Astrocyte of the spinal cord (primary cell): ENCODE measurements around the gene RPL39.
"Not testable (repeated sequence)": the region's sequence is repeated elsewhere in the genome, so short reads cannot be mapped to it uniquely, and the experiment has no call there.

Source experiments
- DNase-seq: peaks from one replicate; pipeline ENCODE4 v3.0.0; 2011; ENCODE audit warnings: low read depth, low spot score
- H3K4me3 ChIP-seq: 2 replicates; pipeline ENCODE4 v1.5.1; 2011; ENCODE audit warnings: low read depth, mild to moderate bottlenecking, low read length, moderate library complexity
- in situ Hi-C: cut with HindIII; loops from 2 replicates; pipeline ENCODE4 v1.10.0; 2017; ENCODE audit warnings: low sequenced_read_pairs
- TF ChIP-seq, protein P1 (sequence below): IDR thresholded peaks from 2 replicates; pipeline ENCODE4 v1.5.1; 2012; ENCODE audit warnings: low read depth, mild to moderate bottlenecking, low read length, inconsistent platforms

RPL39 gene

DNA sequence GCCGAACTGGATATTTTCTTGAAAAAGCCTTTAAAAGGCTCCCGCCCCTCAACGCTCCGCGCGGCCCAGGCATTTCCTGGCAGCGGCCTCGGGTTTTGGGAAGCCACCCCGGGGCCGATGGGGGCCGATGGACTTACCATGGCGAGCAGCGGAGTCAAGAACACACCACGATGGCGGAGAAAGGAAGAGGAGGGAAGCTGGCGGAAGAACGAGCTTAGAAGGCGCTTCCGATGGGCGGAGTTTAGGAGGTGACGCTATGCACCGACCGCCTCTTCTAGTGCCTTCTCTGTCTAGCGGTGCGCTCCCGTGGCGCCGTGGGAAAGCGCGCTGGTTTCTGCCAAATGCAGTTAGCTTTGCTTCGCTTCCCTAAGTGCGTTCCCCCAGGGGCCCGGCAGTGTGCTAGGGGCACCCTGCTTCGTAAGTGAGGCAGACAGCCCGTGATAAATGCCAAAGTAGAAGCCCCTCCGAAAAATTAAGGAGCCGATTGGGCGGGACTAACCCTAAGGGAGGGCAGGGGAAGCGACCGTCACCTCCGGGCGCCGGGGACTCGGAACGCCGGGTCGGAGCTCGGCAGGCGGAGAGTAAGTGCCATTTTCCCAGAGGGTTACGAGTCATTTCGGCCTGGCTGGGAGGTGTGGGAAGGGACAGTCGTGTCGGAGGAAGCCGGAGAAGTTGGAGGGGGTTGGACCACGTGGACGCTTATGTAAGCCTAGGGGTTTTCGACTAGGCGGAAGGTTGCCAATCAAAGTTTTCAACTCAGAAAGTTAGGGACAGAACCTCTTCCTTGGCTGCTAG lies at the start of gene RPL39:
RPL39 (minus strand) TSS at position 194 of the 795 bp plus-strand sequence; CDS start at position 140, 54 bp downstream.
- TF ChIP-seq, protein P1, sequence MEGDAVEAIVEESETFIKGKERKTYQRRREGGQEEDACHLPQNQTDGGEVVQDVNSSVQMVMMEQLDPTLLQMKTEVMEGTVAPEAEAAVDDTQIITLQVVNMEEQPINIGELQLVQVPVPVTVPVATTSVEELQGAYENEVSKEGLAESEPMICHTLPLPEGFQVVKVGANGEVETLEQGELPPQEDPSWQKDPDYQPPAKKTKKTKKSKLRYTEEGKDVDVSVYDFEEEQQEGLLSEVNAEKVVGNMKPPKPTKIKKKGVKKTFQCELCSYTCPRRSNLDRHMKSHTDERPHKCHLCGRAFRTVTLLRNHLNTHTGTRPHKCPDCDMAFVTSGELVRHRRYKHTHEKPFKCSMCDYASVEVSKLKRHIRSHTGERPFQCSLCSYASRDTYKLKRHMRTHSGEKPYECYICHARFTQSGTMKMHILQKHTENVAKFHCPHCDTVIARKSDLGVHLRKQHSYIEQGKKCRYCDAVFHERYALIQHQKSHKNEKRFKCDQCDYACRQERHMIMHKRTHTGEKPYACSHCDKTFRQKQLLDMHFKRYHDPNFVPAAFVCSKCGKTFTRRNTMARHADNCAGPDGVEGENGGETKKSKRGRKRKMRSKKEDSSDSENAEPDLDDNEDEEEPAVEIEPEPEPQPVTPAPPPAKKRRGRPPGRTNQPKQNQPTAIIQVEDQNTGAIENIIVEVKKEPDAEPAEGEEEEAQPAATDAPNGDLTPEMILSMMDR: no peak
- DNase-seq: peak; percentile 91
- H3K4me3 ChIP-seq: peak within 1 kb of the TSS; percentile 81
- in situ Hi-C loops: no loop called here

DNA sequence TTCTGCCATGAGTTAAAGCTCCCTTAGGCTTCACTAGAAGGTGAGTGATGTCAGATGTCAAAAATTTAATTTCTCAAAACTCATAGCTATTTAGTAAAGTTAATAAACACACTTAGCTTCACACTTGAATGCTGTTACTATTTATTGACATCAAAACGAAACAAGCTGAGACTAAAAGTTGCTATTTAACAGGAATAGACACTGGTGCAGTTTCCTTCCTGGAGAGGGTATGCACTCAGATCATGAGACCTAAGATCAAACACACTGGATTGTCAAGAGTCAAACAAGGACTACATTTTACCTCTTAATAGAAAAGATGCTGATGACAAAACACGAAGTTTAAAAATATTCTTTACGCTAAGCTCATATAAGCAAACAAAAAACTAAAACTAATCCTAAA lies 42.5 kb upstream of the RPL39 start:
- in situ Hi-C loops: no loop called here
- TF ChIP-seq, protein P1: no peak
- H3K4me3 ChIP-seq: no peak overlapping the region
- DNase-seq: no peak

DNA sequence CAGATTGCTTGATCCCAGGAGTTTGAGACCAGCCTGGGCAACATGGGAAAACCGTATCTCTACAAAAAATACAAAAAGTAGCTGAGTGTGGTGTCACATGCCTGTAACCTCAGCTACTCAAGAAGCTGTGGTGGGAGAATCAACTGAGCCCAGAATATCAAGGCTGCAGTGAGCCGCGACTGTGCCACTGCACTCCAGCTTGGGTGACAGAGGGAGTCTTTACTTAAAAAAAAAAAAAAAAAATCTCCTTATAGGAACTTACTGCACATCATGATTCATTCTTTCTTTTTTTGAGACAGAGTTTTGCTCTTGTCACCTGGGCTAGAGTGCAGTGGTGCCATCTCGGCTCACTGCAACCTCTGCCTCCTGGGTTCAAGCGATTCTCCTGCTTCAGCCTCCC lies 37.0 kb upstream of the RPL39 start:
- no peak for DNase-seq
- in situ Hi-C loops: no loop called here

DNA sequence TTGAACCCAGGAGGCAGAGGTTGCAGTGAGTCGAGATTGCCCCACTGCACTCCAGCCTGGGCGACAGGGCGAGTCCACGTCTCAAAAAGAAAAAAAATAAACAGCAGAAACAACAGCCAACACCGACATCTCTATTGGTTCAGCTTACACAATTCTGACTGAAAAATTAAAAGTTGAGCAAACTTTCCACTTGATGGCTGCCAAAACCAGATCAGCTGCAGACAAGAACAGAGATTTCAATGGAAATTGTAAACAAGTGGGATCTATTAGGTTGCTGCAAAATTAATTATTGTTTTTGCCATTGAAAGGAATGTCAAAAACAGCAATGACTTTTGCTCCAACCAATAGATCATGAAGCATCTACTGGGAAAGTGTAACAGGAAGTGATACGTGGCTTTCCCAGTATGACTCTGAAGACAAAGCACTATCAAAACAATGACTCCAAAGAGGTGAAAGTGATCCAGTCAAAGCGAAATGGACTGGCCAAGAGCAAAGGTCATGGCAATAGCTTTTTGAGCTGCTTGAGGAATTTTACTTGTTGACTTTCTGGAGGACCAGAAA lies 35.0 kb upstream of the RPL39 start:
- in situ Hi-C loops: no loop called here
- H3K4me3 ChIP-seq: no peak overlapping the region
- TF ChIP-seq, protein P1: no peak
- DNase-seq: peak; percentile 20

More for the DNA sequence above, 37.0 kb upstream of the RPL39 start:
- TF ChIP-seq, protein P1: no peak
- H3K4me3 ChIP-seq: no peak overlapping the region

DNA sequence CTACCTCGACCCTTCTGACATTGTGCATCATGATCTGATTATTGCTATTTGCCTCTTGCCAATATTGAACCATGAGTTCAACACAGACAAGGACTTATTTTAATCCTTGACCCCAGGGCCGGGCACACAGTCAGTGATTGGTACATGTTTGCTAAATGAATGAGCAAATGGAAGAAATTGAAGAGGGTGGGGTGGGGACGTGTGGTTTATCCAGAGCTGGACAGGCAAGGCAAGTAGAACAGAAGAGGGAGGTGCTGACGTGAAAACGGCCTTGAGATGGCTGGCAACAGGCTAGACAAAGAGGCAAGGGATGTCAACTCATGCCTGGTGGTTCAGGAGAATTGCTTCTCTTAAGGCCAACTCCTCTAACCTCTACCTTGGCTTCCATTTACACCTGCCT lies 32.8 kb upstream of the RPL39 start:
- DNase-seq, in situ Hi-C loops, H3K4me3 ChIP-seq: not testable (repeated sequence)

DNA sequence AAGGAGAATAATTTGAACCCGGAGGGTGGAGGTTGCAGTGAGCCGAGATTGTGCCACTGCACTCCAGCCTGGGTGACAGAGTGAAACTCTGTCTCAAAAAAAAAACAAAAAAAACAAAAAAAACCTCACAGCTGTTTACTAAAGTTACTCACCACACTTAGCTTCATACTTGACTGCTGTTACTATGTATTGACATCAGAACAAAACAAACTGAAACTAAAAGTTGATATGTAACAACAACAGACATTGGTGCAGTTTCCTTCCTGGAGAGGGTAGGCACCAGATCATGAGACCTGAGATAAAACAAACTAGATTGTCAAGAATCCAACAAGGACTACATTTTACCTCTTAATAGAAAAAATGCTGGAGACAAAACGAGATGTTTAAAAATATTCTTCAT lies 30.3 kb upstream of the RPL39 start:
- in situ Hi-C loops: not testable (repeated sequence)

DNA sequence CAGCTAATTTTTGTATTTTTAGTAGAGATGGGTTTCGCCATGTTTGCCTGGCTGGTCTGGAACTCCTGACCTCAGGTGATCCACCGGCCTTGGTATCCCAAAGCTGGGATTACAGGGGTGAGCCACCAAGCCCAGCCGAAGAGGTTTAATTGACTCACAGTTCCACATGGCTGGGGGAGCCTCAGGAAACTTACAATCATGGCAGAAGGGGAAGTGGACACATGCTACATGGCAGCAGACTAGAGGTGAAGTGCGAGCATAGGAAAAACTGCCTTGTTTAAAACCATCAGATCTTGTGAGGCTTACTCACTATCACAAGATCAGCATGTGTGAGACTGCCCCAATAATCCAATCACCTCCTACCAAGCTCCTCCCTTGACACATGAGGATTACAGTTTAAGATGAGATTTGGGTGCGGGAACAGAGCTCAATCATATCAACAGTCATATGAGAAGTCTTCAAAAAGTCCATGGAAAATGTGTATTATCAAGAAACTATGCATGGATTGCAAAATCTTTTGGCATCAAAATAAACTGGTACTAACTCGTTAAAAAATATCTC lies 25.8 kb upstream of the RPL39 start:
- TF ChIP-seq, protein P1: no peak
- DNase-seq: no peak
- in situ Hi-C loops: no loop called here
- no peak overlapping the region for H3K4me3 ChIP-seq

More for the DNA sequence above, 30.3 kb upstream of the RPL39 start:
- not testable (repeated sequence) for DNase-seq, H3K4me3 ChIP-seq
